Activated naive CD4-positive, alpha-beta T cell treated with anti-CD3 and anti-CD28 coated beads, Interleukin-2, amount 10 ng/mL, durations not matched to agents 7 days and 5 days (primary cell): Measurements from ENCODE around the gene AHCYL1.

Experiments used
- CTCF ChIA-PET: fragments of 350-600 bp; sonication (Branson Sonifier 250); formaldehyde crosslinking; loops from one replicate; lab custom pipeline; 2021; ENCODE audit warnings: antibody characterized with exemption; lab: Charles Lee
- DNase-seq: peaks from one replicate; pipeline ENCODE4 v3.0.0-alpha.2; 2020
- H3K27ac Mint-ChIP-seq: one replicate; pipeline ENCODE4 v1.8.0; 2021; ENCODE audit warnings: mild to moderate bottlenecking, moderate library complexity, mixed read lengths
- H3K27me3 Mint-ChIP-seq: one replicate; pipeline ENCODE4 v1.8.0; 2021; ENCODE audit warnings: mild to moderate bottlenecking, mixed read lengths
- H3K36me3 Mint-ChIP-seq: one replicate; pipeline ENCODE4 v1.8.0; 2021; ENCODE audit warnings: mixed read lengths
- H3K4me1 Mint-ChIP-seq: one replicate; pipeline ENCODE4 v1.8.0; 2021; ENCODE audit warnings: mixed read lengths
- H3K4me3 Mint-ChIP-seq: one replicate; pipeline ENCODE4 v1.8.0; 2021; ENCODE audit warnings: mild to moderate bottlenecking, moderate library complexity, mixed read lengths
- H3K9me3 Mint-ChIP-seq: one replicate; pipeline ENCODE4 v1.8.0; 2021; ENCODE audit warnings: mixed read lengths

AHCYL1 gene

DNA sequence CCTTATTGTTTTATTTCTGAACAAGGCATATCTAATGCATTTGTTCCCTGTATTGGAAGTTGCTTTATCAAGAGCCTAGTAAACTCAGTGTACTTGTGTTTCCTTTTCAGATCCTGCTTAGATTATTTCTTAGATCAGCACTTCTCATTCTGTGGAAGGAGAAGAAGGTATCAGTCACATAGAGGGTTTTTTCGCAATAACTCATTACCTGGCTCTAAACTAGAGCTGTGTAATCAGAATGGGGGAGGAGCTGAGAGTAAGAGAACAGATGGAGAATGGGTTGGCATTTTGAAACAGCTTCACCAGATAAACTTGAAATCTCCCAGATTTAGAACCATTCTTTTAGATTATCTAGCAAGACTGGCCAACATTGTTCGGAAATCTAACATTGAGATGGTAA is 11.0 kb downstream of the AHCYL1 start:
- H3K27ac Mint-ChIP-seq = no peak overlapping the region
- peaks cover 9% of the 10 kb centered on the region for H3K4me1 Mint-ChIP-seq
- H3K4me3 Mint-ChIP-seq = no peak overlapping the region
- H3K9me3 Mint-ChIP-seq = no peaks in the 10 kb centered on the region
- no peak for DNase-seq
- H3K27me3 Mint-ChIP-seq = no peaks in the 10 kb centered on the region
- CTCF ChIA-PET = interaction anchor here (1.6 to 2.9 kb wide), 2 partner anchors 11 to 16 kb away, joined by 4 to 15 read pairs; partner anchors contain the start of gene AHCYL1
- peaks cover 3% of the 10 kb centered on the region for H3K36me3 Mint-ChIP-seq

GRCh38 chr1:109996476-109996875 is 11.9 kb downstream of the AHCYL1 start:
- Mint-ChIP-seq H3K27me3 (no peaks in the 10 kb centered on the region), H3K9me3 (no peaks in the 10 kb centered on the region), H3K36me3 (peaks cover 2% of the 10 kb centered on the region), H3K4me1 (peaks cover 4% of the 10 kb centered on the region), H3K27ac (no peak overlapping the region), H3K4me3 (no peak overlapping the region)
- no peak for DNase-seq
- CTCF ChIA-PET = interaction anchor here (0.8 to 2.9 kb wide), 3 partner anchors 12 to 357 kb away, joined by 3 to 15 read pairs (median 4); partner anchors contain the start of gene AHCYL1

DNA sequence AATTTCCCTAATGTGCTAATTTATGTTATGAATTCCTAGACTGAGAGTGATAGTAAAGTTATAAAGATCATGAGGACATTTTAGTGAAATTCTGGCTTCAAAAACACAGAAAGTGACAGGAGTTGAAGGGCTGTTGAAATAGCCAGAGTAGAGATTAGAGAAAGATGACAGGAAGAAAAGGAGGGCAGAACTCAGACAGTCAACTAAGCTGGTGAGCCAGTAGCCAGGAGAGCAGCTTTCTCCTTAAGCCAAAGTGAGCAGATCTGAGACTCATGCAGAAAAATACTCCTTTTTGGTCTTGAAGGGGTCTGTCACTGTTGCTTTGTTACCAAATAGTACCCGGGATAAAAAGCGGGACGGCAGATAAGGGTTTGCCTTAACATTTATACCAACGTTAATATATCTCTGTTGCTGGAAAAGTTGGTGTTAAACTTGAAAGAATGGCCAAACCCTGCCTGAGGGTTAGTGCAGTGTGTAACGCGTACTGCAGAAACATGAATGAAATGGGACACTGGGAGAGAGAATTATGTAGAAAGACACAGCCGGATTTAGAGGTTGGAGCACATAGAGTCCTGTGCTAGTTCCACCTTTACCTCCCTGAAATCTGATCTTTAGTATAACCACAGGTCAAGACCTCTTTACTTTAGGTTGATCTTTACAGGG is 12.8 kb downstream of the AHCYL1 start:
- no peaks in the 10 kb centered on the region for H3K9me3 Mint-ChIP-seq
- H3K4me1 Mint-ChIP-seq = no peaks in the 10 kb centered on the region
- H3K27ac Mint-ChIP-seq = no peak overlapping the region
- no peaks in the 10 kb centered on the region for H3K27me3 Mint-ChIP-seq
- H3K36me3 Mint-ChIP-seq = no peaks in the 10 kb centered on the region
- H3K4me3 Mint-ChIP-seq = no peak overlapping the region
- CTCF ChIA-PET = interaction anchor here (0.7 to 2.9 kb wide), 3 partner anchors 13 to 14 kb away, joined by 3 to 15 read pairs (median 4); partner anchors contain the start of gene AHCYL1
- no peak for DNase-seq

GRCh38 chr1:109997867-109998229 is 13.3 kb downstream of the AHCYL1 start:
- Mint-ChIP-seq H3K9me3 (no peaks in the 10 kb centered on the region), H3K27ac (no peak overlapping the region), H3K4me1 (no peaks in the 10 kb centered on the region), H3K36me3 (no peaks in the 10 kb centered on the region), H3K4me3 (no peak overlapping the region), H3K27me3 (no peaks in the 10 kb centered on the region)
- CTCF ChIA-PET = interaction anchor here (0.7 to 2.9 kb wide), 3 partner anchors 7 to 14 kb away, joined by 3 to 15 read pairs (median 3); partner anchors contain the start of gene AHCYL1
- no peak for DNase-seq

DNA sequence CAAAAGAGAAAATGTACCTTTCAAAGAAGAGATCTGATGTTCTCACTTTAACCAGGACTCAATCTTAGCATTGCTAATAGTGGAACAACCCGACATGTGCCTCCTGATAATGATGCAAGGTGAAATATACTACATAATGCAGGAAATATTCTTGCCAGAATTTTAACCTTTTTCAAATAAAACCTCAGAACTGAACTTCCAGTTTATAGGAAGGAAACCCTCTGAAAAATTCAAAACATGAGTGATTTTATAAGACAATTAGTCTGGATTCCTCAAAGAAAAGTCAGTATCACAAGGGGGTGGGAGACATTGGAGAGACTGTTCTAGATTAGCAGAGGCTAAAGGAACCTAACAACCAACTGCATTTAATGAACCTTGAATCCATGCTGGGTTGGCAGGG is 18.1 kb downstream of the AHCYL1 start:
- CTCF ChIA-PET = no interaction called here
- Mint-ChIP-seq H3K9me3 (no peaks in the 10 kb centered on the region), H3K27me3 (no peaks in the 10 kb centered on the region), H3K36me3 (peaks cover 6% of the 10 kb centered on the region), H3K27ac (no peak overlapping the region), H3K4me1 (peaks cover 19% of the 10 kb centered on the region), H3K4me3 (no peak overlapping the region)
- DNase-seq = no peak

DNA sequence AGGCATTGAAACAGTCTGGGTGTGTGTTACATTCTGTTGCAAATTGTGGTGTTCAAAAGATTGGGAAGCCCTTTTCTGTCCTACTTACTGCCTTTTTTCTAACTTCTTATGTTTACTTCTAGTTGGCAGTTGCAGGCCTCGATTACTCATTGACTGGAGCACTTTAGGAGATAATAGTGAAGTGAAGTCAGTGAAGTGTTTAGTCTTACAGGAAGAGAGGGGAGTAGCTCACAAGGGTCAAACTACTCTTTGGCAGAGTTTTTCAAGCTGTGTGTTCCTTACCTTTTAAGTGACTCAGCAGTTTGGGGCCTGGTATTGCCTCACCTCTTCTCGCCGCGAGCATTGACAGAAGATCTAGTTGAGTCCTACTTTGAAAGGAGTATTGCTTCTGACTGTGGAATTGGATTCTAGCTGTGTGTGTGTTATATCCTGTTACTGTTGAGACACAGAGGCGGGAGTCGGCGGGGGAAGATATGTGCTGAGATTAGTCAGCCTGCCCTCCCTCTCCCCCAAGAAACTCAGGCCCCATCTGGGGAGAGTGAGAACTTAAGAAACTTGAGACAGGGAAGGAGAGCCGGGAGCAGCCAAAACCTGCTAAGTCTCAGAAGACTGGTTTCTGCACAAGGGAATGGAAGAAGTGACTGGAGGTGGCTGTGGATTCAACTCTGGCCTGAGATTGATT is 19.3 kb downstream of the AHCYL1 start:
- peaks cover 6% of the 10 kb centered on the region for H3K36me3 Mint-ChIP-seq
- H3K9me3 Mint-ChIP-seq = no peaks in the 10 kb centered on the region
- H3K4me1 Mint-ChIP-seq = peaks cover 19% of the 10 kb centered on the region
- no peaks in the 10 kb centered on the region for H3K27me3 Mint-ChIP-seq
- peak overlapping the region; percentile 19 for H3K27ac Mint-ChIP-seq
- H3K4me3 Mint-ChIP-seq = no peak overlapping the region
- CTCF ChIA-PET = interaction anchor here (0.9 to 1.9 kb wide), 2 partner anchors 20 to 25 kb away, joined by 4 to 12 read pairs; partner anchors contain the start of gene AHCYL1
- peak; percentile 34 for DNase-seq

DNA sequence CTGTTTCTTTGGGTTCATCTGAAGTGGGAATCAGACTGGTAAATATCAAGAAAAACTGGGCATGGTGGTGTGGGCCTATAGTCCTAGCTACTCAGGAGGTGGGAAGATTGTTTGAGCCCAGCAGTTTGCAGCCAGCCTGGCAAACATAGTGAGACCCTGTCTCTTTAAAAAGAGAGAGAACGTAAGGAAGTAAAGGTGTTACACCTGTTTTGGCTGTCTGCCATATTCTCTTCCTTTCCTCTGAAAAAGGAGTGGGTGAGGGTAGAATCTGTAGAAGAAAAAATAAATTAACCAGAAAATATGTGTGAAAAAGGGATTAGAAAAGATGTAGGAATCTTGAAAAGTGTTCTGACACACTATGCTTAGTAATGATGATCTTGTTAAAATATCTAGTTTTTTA is 20.0 kb downstream of the AHCYL1 start:
- H3K4me3 Mint-ChIP-seq = no peak overlapping the region
- CTCF ChIA-PET = interaction anchor here (1.4 to 1.9 kb wide), 2 partner anchors 20 to 365 kb away, joined by 4 to 12 read pairs; partner anchors contain the start of gene AHCYL1
- peaks cover 7% of the 10 kb centered on the region for H3K36me3 Mint-ChIP-seq
- no peaks in the 10 kb centered on the region for H3K27me3 Mint-ChIP-seq
- DNase-seq = no peak
- H3K27ac Mint-ChIP-seq = peak overlapping the region; percentile 19
- H3K9me3 Mint-ChIP-seq = no peaks in the 10 kb centered on the region
- peaks cover 19% of the 10 kb centered on the region for H3K4me1 Mint-ChIP-seq

DNA sequence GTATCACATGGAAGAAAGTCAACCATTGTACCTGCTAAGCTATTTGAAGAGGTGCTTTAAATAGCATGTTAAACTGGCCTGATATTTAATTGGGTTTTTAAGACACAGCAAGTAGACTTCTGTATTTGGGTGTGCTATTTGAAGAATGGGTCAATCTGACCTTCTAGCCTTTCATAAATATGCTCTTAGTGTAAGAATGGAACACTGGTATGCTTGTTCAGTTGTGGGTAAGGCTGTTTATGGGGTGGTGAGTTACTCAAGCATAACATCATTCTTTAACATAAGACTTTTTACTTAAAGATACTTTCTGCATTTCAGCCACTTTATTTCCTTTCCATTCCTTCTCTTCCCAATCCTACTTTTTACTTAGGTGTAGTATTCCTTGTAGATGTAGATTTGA is 21.4 kb downstream of the AHCYL1 start:
- Mint-ChIP-seq H3K9me3 (no peaks in the 10 kb centered on the region), H3K4me1 (peaks cover 19% of the 10 kb centered on the region), H3K36me3 (peaks cover 15% of the 10 kb centered on the region), H3K27ac (no peak overlapping the region), H3K27me3 (no peaks in the 10 kb centered on the region), H3K4me3 (no peak overlapping the region)
- DNase-seq = no peak
- CTCF ChIA-PET = interaction anchor here (0.7 to 2.9 kb wide), 6 partner anchors 13 to 372 kb away, joined by 3 to 11 read pairs (median 4); partner anchors contain the start of gene AHCYL1

DNA sequence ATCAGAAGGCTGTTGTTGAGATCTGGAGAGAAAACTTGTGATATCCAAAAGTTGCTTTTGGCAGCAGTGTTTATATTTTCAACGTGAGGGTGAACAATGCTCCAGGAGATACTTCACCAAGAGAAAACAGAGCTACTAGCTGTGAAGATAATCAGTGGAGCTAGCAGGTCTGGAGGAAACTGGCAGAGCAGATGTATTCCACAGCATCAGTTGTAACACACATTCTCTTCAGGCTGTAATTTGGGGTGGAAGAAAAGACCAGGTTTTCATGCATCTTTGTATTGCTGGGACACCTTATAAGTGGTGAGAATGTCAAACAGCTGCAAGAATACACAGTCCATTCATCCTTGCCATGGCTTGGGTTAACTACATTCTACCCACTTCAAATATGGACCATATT is 22.0 kb downstream of the AHCYL1 start:
- no peak overlapping the region for H3K4me3 Mint-ChIP-seq
- CTCF ChIA-PET = interaction anchor here (1.0 to 2.9 kb wide), 5 partner anchors 13 to 232 kb away, joined by 3 to 11 read pairs (median 3); partner anchors contain the start of gene AHCYL1
- DNase-seq = no peak
- no peaks in the 10 kb centered on the region for H3K9me3 Mint-ChIP-seq
- H3K4me1 Mint-ChIP-seq = peaks cover 22% of the 10 kb centered on the region
- peaks cover 17% of the 10 kb centered on the region for H3K36me3 Mint-ChIP-seq
- no peak overlapping the region for H3K27ac Mint-ChIP-seq
- no peaks in the 10 kb centered on the region for H3K27me3 Mint-ChIP-seq

DNA sequence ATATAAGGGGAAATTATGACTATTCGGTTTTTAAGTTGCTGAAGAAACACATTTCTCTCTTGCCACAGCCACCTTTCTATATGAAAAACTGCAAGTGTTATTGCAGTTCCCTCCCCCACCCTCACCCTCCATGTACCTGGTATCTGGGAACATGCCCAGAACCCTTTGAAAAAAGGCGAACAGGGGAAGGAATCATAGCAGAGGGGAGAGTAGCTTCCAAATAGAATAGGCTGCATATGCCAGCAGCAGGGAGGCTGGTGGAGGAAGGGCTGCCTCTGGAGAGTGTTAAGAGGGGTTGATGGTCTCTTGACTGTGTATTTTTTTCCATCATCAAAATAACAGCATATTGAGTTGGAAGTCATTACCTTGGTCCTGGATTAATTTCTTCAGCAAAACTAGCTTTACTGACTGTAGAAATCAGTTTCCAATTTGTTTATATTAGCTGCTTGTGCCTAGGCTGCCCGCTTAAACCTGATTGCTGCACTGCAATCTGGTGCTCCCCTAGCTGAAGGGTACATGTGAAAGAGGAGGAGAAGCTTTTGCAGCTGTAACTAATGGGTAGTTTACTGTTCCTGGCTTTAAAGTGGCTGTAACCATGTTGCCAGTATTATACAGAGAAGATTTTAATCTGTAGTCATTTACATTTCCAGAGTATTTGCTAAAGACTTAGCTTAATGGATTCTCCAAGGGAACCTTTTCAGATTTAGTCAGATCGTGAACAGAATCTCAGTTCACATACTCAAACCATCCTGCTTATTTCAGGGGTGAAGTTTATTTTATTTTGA is 22.7 kb downstream of the AHCYL1 start:
- DNase-seq = no peak
- Mint-ChIP-seq H3K9me3 (no peaks in the 10 kb centered on the region), H3K27ac (no peak overlapping the region), H3K4me1 (peaks cover 22% of the 10 kb centered on the region), H3K36me3 (peaks cover 23% of the 10 kb centered on the region), H3K27me3 (no peaks in the 10 kb centered on the region), H3K4me3 (no peak overlapping the region)
- CTCF ChIA-PET = interaction anchor here (0.8 to 2.9 kb wide), 6 partner anchors 13 to 367 kb away, joined by 3 to 11 read pairs (median 3); partner anchors contain the start of gene AHCYL1

- H3K27ac Mint-ChIP-seq = no peak overlapping the region
- H3K9me3 Mint-ChIP-seq = no peaks in the 10 kb centered on the region
- no peaks in the 10 kb centered on the region for H3K27me3 Mint-ChIP-seq
Observed at GRCh38 chr1:110008971-110009565, 24.5 kb downstream of the AHCYL1 start.

GRCh38 chr1:110011527-110012041 is 27.0 kb downstream of the AHCYL1 start:
- DNase-seq = peak; percentile 63
- H3K4me3 Mint-ChIP-seq = no peak overlapping the region
- H3K27ac Mint-ChIP-seq = peak overlapping the region; percentile 43
- peaks cover 3% of the 10 kb centered on the region for H3K4me1 Mint-ChIP-seq
- H3K27me3 Mint-ChIP-seq = no peaks in the 10 kb centered on the region
- H3K36me3 Mint-ChIP-seq = peaks cover 37% of the 10 kb centered on the region
- CTCF ChIA-PET = interaction anchor here (0.6 to 5.2 kb wide), 13 partner anchors 8 to 372 kb away, joined by 3 to 56 read pairs (median 6); partner anchors contain the start of gene AHCYL1
- H3K9me3 Mint-ChIP-seq = no peaks in the 10 kb centered on the region

More at GRCh38 chr1:110008971-110009565, 24.5 kb downstream of the AHCYL1 start:
- peaks cover 26% of the 10 kb centered on the region for H3K36me3 Mint-ChIP-seq
- peaks cover 12% of the 10 kb centered on the region for H3K4me1 Mint-ChIP-seq
- no peak overlapping the region for H3K4me3 Mint-ChIP-seq
- no peak for DNase-seq
- CTCF ChIA-PET = interaction anchor here (1.4 to 5.2 kb wide), 5 partner anchors 24 to 369 kb away, joined by 3 to 56 read pairs (median 21); partner anchors contain the start of gene AHCYL1
